SK-N-SH (cell line): Measurements from ENCODE around the gene DIAPH1. TPM values are rescaled to one million over a fixed set of nuclear protein-coding genes. Genes with fewer than 3 reads are reported as not detected.

Experiments used
- CTCF ChIA-PET: fragments of 300-600, 350-600 bp; formaldehyde crosslinking; extraction: SDS; loops from one replicate; lab custom pipeline; 2021; lab: Yijun Ruan, JAX
- POLR2A ChIA-PET: fragments of 350-600 bp; sonication (Branson Sonifier 250); formaldehyde crosslinking; extraction: SDS; loops from one replicate; lab custom pipeline; 2020; ENCODE audit warnings: antibody characterized with exemption, inconsistent platforms; lab: Yijun Ruan, JAX
- DNase-seq: peaks from one replicate; pipeline ENCODE4 v3.0.0; 2012
- H2AFZ ChIP-seq: fragments of 200-600 bp; sonication (generic); 2 replicates; pipeline ENCODE4 v1.8.1; 2016; ENCODE audit warnings: antibody characterized with exemption, mild to moderate bottlenecking, low read depth
- H3F3A ChIP-seq: fragments of 200-600 bp; sonication (generic); replicated peaks from 2 replicates; pipeline ENCODE3; 2016; ENCODE audit warnings: antibody characterized with exemption, mild to moderate bottlenecking; ENCODE audit not compliant: insufficient read depth
- H3K27ac ChIP-seq, 2 experiments: fragments of 200-500 bp in 1 of 2; fragments of 200-600 bp in 1 of 2; sonication (Bioruptor generic) in 1 of 2; sonication (generic), shearing (Covaris generic) in 1 of 2; 2 replicates each; pipeline versions ENCODE4 v1.5.1 to v1.6.1; 2014 to 2016; ENCODE audit warnings: low read depth in 2 of 2, inconsistent platforms in 1 of 2, low read length in 1 of 2, mild to moderate bottlenecking in 1 of 2, mixed read lengths in 1 of 2
- H3K27me3 ChIP-seq: fragments of 200-600 bp; sonication (generic), shearing (Covaris generic); 2 replicates; pipeline ENCODE4 v1.6.1; 2016; ENCODE audit warnings: mixed run types; ENCODE audit not compliant: insufficient read depth
- H3K36me3 ChIP-seq, 2 experiments: fragments of 200-500 bp in 1 of 2; fragments of 200-600 bp in 1 of 2; sonication (Bioruptor generic) in 1 of 2; sonication (generic) in 1 of 2; replicated peaks in 1 of 2; 2 replicates each; pipeline versions ENCODE3 to v1.5.1; 2014 to 2016; ENCODE audit warnings: low read length in 1 of 2, mild to moderate bottlenecking in 1 of 2; ENCODE audit not compliant: insufficient read depth in 2 of 2, control insufficient read depth in 1 of 2
- H3K4me1 ChIP-seq, 2 experiments: fragments of 200-500 bp in 1 of 2; fragments of 200-600 bp in 1 of 2; sonication (Bioruptor generic) in 1 of 2; sonication (generic), shearing (Covaris generic) in 1 of 2; 2 replicates each; pipeline versions ENCODE4 v1.5.1 to v1.6.1; 2014 to 2016; ENCODE audit warnings: low read depth in 1 of 2, low read length in 1 of 2, mixed run types in 1 of 2; ENCODE audit not compliant: insufficient read depth in 2 of 2, control insufficient read depth in 1 of 2
- H3K4me2 ChIP-seq: fragments of 200-600 bp; sonication (generic), shearing (Covaris generic); 2 replicates; pipeline ENCODE4 v1.6.1; 2017; ENCODE audit warnings: mixed run types
- H3K4me3 ChIP-seq, 2 experiments: fragments of 200-500 bp in 1 of 2; fragments of 200-600 bp in 1 of 2; sonication (Bioruptor generic) in 1 of 2; sonication (generic), shearing (Covaris generic) in 1 of 2; 2 replicates each; pipeline versions ENCODE4 v1.5.1 to v1.8.1; 2014 to 2016; ENCODE audit warnings: low read depth in 2 of 2, inconsistent platforms in 1 of 2, low read length in 1 of 2, mild to moderate bottlenecking in 1 of 2, mixed read lengths in 1 of 2, moderate library complexity in 1 of 2
- H3K79me2 ChIP-seq: fragments of 200-600 bp; sonication (generic); 2 replicates; pipeline ENCODE4 v1.8.1; 2017; ENCODE audit warnings: mild to moderate bottlenecking; ENCODE audit not compliant: insufficient read depth
- H3K9ac ChIP-seq: fragments of 200-600 bp; sonication (generic); 2 replicates; pipeline ENCODE4 v1.6.1; 2017; ENCODE audit warnings: mixed run types
- H3K9me2 ChIP-seq: fragments of 200-600 bp; sonication (generic); 2 replicates; pipeline ENCODE4 v1.6.1; 2017; ENCODE audit warnings: mixed run types
- H3K9me3 ChIP-seq: fragments of 200-600 bp; sonication (generic); 2 replicates; pipeline ENCODE4 v1.6.1; 2017; ENCODE audit warnings: mixed run types, mild to moderate bottlenecking, moderate library complexity
- H4K20me1 ChIP-seq: fragments of 200-600 bp; sonication (generic); 2 replicates; pipeline ENCODE4 v1.6.1; 2017; ENCODE audit warnings: mild to moderate bottlenecking, mixed run types; ENCODE audit not compliant: insufficient read depth
- FOXJ3 ChIP-seq: sonication (generic); formaldehyde crosslinking; IDR thresholded peaks from 2 replicates; pipeline ENCODE4 v1.5.1; 2020; ENCODE audit warnings: mild to moderate bottlenecking, missing genetic modification reagents
- GATA2 ChIP-seq: sonication (generic); formaldehyde crosslinking; IDR thresholded peaks from 2 replicates; pipeline ENCODE4 v1.5.0; 2020; ENCODE audit warnings: mild to moderate bottlenecking, missing genetic modification reagents
- RAD21 ChIP-seq: IDR thresholded peaks from 2 replicates; pipeline ENCODE4 v1.6.1; 2012; ENCODE audit warnings: mild to moderate bottlenecking, low read length
- RXRA ChIP-seq: IDR thresholded peaks from 2 replicates; pipeline ENCODE4 v1.4.0; 2012; ENCODE audit warnings: low read depth, mild to moderate bottlenecking, borderline replicate concordance
- SMC3 ChIP-seq: IDR thresholded peaks from 2 replicates; pipeline ENCODE4 v1.6.1; 2012; ENCODE audit warnings: low read depth, low read length, improper control_type of control experiment
- TCF12 ChIP-seq: IDR thresholded peaks from 2 replicates; pipeline ENCODE4 v1.4.0; 2012
- WGBS: methylation state at CpG from one replicate; pipeline ENCODE4 v1.1.6; 2017; ENCODE audit warnings: low lambda C conversion rate; 5-methylcytosine and 5-hydroxymethylcytosine counted together
- polyA plus RNA-seq, 3 experiments: library from polyadenylated mRNA; depleted of rRNA; stranded (reverse); fragments of >200 nt; gene quantifications; 2 replicates each; pipeline ENCODE4 v1.2.3, GENCODE V29; 2012
- TF ChIP-seq, protein P1 (sequence below): fragments of 150-350 bp; IDR thresholded peaks from 2 replicates; pipeline ENCODE4 v1.6.1; 2016; ENCODE audit warnings: mild to moderate bottlenecking, low read depth, low read length
- TF ChIP-seq, protein P2 (sequence below): fragments of 200-600 bp; sonication (generic); IDR thresholded peaks from 2 replicates; pipeline ENCODE4 v1.6.1; 2017; ENCODE audit warnings: antibody characterized with exemption, mild to moderate bottlenecking, moderate library complexity
- TF ChIP-seq, protein P3 (sequence below): IDR thresholded peaks from 2 replicates; pipeline ENCODE4 v1.4.0; 2012; ENCODE audit warnings: low read depth
- TF ChIP-seq, protein P4 (sequence below): IDR thresholded peaks from 2 replicates; pipeline ENCODE4 v1.4.0; 2012; ENCODE audit warnings: low read depth, borderline replicate concordance

The DIAPH1 gene
- polyA plus RNA-seq, 1 of the 3 experiments (the other 2 are of a cell fraction) = 30.4 TPM

DNA sequence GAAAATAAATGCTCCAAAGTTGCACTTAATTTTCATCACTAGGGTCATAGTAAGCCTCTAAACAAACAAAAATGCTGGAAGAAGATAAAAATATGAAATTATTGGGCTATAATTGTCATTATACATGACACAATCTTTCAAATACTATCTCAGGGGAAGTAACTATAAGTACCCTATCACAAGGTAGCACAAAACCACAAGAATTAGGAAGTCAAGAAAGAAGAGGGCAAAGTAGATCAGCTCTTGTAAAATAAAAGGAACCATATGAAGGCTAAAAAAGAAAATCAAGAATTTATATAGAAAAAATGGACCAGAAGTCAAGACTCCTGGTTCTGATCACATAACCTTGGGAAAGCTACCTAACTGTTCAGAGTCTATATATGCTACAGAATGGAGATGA lies 48.1 kb downstream of the DIAPH1 start:
- H3K36me3 ChIP-seq = peaks cover 44 to 63% of the 10 kb centered on the region in 2 experiments
- H3K9me2 ChIP-seq = no peaks in the 10 kb centered on the region
- H4K20me1 ChIP-seq = no peaks in the 10 kb centered on the region
- DNase-seq = no peak
- H3K9ac ChIP-seq = no peak overlapping the region
- H3K4me1 ChIP-seq = no peaks in the 10 kb centered on the region
- ChIA-PET CTCF (interaction anchor here (0.8 kb wide), 2 partner anchors 13 to 348 kb away, joined by 3 read pairs; partner anchors contain the start of gene PCDHB14), POLR2A (no interaction called here)
- no peak for TF ChIP-seq TCF12
- no peak for TF ChIP-seq SMC3
- TF ChIP-seq, protein P1, sequence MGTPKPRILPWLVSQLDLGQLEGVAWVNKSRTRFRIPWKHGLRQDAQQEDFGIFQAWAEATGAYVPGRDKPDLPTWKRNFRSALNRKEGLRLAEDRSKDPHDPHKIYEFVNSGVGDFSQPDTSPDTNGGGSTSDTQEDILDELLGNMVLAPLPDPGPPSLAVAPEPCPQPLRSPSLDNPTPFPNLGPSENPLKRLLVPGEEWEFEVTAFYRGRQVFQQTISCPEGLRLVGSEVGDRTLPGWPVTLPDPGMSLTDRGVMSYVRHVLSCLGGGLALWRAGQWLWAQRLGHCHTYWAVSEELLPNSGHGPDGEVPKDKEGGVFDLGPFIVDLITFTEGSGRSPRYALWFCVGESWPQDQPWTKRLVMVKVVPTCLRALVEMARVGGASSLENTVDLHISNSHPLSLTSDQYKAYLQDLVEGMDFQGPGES = no peak
- no peak for TF ChIP-seq FOXJ3
- no peak for TF ChIP-seq GATA2
- no peak for TF ChIP-seq RXRA
- 0 out of 2 replicates have a peak, but pooled peaks cover 5% of the 10 kb centered on the region for H3K79me2 ChIP-seq
- H3K9me3 ChIP-seq = no peaks in the 10 kb centered on the region
- no peaks in the 10 kb centered on the region for H3K27me3 ChIP-seq
- no peak overlapping the region for H3K27ac ChIP-seq
- H3K4me2 ChIP-seq = no peak overlapping the region
- H2AFZ ChIP-seq = no peak overlapping the region
- H3F3A ChIP-seq = no peaks in the 10 kb centered on the region
- H3K4me3 ChIP-seq = no peak overlapping the region

DNA sequence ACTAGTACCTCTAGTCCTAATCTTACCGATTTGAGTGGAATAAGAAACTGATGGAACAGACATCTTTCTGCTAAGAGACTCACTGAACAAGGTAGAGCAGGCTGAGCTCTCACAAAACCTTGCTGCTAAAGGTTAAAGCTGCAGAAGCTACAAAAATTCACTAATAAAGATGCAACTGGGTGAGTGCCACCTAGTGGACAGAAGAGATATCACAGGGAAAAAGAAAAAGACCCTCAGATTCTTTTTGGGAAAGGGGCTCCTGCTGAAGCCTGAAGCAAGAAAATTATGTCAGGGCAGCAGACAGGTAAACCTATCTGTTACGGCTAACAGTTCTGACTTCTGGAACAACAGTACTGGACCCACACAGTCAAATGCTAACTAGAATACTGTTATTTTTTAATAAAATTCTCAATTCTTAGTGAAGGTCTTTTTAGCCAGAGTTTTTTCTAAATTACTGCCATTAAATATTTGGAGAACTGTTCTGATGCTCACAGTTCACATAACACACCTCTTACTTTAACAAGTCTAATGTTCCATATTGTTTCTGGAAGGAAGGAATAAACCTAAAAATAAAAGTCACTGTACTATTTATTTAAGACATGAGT lies 51.2 kb downstream of the DIAPH1 start:
- ChIA-PET POLR2A (no interaction called here), CTCF (interaction anchor here (0.6 to 3.6 kb wide), 57 partner anchors 9 to 726 kb away, joined by 3 to 35 read pairs (median 4); partner anchors contain the start of genes DIAPH1, FCHSD1, PCDHA8 and PCDHB10)
- peaks cover 8% of the 10 kb centered on the region for H3F3A ChIP-seq
- H3K27ac ChIP-seq = no peak overlapping the region; a peak in 1 of 4 replicates
- peaks cover 0 to 2% of the 10 kb centered on the region in 2 experiments; a peak in 1 of 4 replicates for H3K4me1 ChIP-seq
- peaks cover 44 to 69% of the 10 kb centered on the region in 2 experiments for H3K36me3 ChIP-seq
- H3K9me3 ChIP-seq = no peaks in the 10 kb centered on the region
- H3K4me3 ChIP-seq = no peak overlapping the region; a peak in 1 of 4 replicates
- no peaks in the 10 kb centered on the region for H3K27me3 ChIP-seq
- H3K79me2 ChIP-seq = 0 out of 2 replicates have a peak, but pooled peaks cover 5% of the 10 kb centered on the region
- H2AFZ ChIP-seq = no peak overlapping the region
- no peaks in the 10 kb centered on the region for H4K20me1 ChIP-seq
- H3K4me2 ChIP-seq = no peak overlapping the region
- TF ChIP-seq RAD21 (peak; percentile 29; the same call in 1 of the 2 replicates), FOXJ3 (no peak), SMC3 (0 out of 2 replicates have a peak, but pooled peaks have one; percentile 13)
- TF ChIP-seq, protein P2, sequence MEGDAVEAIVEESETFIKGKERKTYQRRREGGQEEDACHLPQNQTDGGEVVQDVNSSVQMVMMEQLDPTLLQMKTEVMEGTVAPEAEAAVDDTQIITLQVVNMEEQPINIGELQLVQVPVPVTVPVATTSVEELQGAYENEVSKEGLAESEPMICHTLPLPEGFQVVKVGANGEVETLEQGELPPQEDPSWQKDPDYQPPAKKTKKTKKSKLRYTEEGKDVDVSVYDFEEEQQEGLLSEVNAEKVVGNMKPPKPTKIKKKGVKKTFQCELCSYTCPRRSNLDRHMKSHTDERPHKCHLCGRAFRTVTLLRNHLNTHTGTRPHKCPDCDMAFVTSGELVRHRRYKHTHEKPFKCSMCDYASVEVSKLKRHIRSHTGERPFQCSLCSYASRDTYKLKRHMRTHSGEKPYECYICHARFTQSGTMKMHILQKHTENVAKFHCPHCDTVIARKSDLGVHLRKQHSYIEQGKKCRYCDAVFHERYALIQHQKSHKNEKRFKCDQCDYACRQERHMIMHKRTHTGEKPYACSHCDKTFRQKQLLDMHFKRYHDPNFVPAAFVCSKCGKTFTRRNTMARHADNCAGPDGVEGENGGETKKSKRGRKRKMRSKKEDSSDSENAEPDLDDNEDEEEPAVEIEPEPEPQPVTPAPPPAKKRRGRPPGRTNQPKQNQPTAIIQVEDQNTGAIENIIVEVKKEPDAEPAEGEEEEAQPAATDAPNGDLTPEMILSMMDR = peak; percentile 92
- TF ChIP-seq, protein P3, sequence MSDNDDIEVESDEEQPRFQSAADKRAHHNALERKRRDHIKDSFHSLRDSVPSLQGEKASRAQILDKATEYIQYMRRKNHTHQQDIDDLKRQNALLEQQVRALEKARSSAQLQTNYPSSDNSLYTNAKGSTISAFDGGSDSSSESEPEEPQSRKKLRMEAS = no peak
- TF ChIP-seq, protein P4, sequence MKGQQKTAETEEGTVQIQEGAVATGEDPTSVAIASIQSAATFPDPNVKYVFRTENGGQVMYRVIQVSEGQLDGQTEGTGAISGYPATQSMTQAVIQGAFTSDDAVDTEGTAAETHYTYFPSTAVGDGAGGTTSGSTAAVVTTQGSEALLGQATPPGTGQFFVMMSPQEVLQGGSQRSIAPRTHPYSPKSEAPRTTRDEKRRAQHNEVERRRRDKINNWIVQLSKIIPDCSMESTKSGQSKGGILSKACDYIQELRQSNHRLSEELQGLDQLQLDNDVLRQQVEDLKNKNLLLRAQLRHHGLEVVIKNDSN = no peak
- WGBS = 16% methylated on average over 2 of the region's 2 CpGs
- no peaks in the 10 kb centered on the region for H3K9me2 ChIP-seq
- peak; percentile 47 for DNase-seq
- H3K9ac ChIP-seq = no peak overlapping the region
